ENCODE measurements around the gene ACTL8. TPM values are rescaled to one million over a fixed set of nuclear protein-coding genes. Genes with fewer than 3 reads are reported as not detected.

The ACTL8 gene
- total and polyA plus RNA-seq, 2 donors (not counting 1 experiment from before 2014, with no cell fraction given), result 0.15 TPM; not detected in 1

- TF ChIP-seq EZH2 (IDR thresholded peaks at IDR 0.05; ENCODE audit: low read length, missing control alignments) (no peak), CTCF (conservative IDR thresholded peaks at IDR 0.05 in 1 of 2, IDR thresholded peaks at IDR 0.05 in 1 of 2; ENCODE audit: low read depth in 1 of 2, low read length in 2 of 2) (no peak)
- H3K9me3 ChIP-seq (ENCODE audit: control insufficient read depth, insufficient read depth, low read depth, low read length), result no peaks in the 10 kb centered on the region
Measured at GRCh38 chr1:17772615-17773212, 17.6 kb downstream of the ACTL8 start.

GRCh38 chr1:17773591-17774326 is 18.6 kb downstream of the ACTL8 start:
- Histone ChIP-seq H2AFZ (ENCODE audit: low read length) (no peak overlapping the region), H3K79me2 (ENCODE audit: control insufficient read depth, insufficient read depth, low read length) (no peaks in the 10 kb centered on the region), H3K9ac (ENCODE audit: insufficient read depth, low read length) (no peak overlapping the region), H4K20me1 (ENCODE audit: control insufficient read depth, extremely low read depth, insufficient read depth, low read length) (no peaks in the 10 kb centered on the region), H3K4me3 (replicated peaks in 1 of 4; ENCODE audit: control extremely low read depth in 1 of 4, insufficient read depth in 1 of 4, low read depth in 3 of 4, low read length in 4 of 4) (no peak overlapping the region), H3K4me1 (ENCODE audit: control insufficient read depth, extremely low read depth, insufficient read depth, low read length) (peaks cover 7% of the 10 kb centered on the region), H3K27ac (ENCODE audit: insufficient read depth, low read length) (no peak overlapping the region), H3K4me2 (ENCODE audit: extremely low read depth, insufficient read depth, low read length) (no peak overlapping the region), H3K27me3 (ENCODE audit: control insufficient read depth, insufficient read depth, low read length) (no peaks in the 10 kb centered on the region), H3K36me3 (ENCODE audit: control insufficient read depth, insufficient read depth, low read length) (no peaks in the 10 kb centered on the region), H3K9me3 (ENCODE audit: control insufficient read depth, insufficient read depth, low read depth, low read length) (no peaks in the 10 kb centered on the region)
- no peak for DNase-seq (ENCODE audit: low read depth in 2 of 2)
- TF ChIP-seq EZH2 (IDR thresholded peaks at IDR 0.05; ENCODE audit: low read length, missing control alignments), result no peak
- TF ChIP-seq CTCF (conservative IDR thresholded peaks at IDR 0.05 in 1 of 2, IDR thresholded peaks at IDR 0.05 in 1 of 2; ENCODE audit: low read depth in 1 of 2, low read length in 2 of 2), result no peak

More at GRCh38 chr1:17772615-17773212, 17.6 kb downstream of the ACTL8 start:
- no peak overlapping the region for H3K4me3 ChIP-seq (replicated peaks in 1 of 4; ENCODE audit: control extremely low read depth in 1 of 4, insufficient read depth in 1 of 4, low read depth in 3 of 4, low read length in 4 of 4)
- H3K4me2 ChIP-seq (ENCODE audit: extremely low read depth, insufficient read depth, low read length), result no peak overlapping the region
- no peak overlapping the region for H2AFZ ChIP-seq (ENCODE audit: low read length)
- no peak overlapping the region for H3K9ac ChIP-seq (ENCODE audit: insufficient read depth, low read length)
- H3K27me3 ChIP-seq (ENCODE audit: control insufficient read depth, insufficient read depth, low read length), result no peaks in the 10 kb centered on the region
- no peak for DNase-seq (ENCODE audit: low read depth in 2 of 2)
- H3K36me3 ChIP-seq (ENCODE audit: control insufficient read depth, insufficient read depth, low read length), result no peaks in the 10 kb centered on the region
- H3K79me2 ChIP-seq (ENCODE audit: control insufficient read depth, insufficient read depth, low read length), result no peaks in the 10 kb centered on the region
- H3K27ac ChIP-seq (ENCODE audit: insufficient read depth, low read length), result no peak overlapping the region
- H4K20me1 ChIP-seq (ENCODE audit: control insufficient read depth, extremely low read depth, insufficient read depth, low read length), result no peaks in the 10 kb centered on the region
- H3K4me1 ChIP-seq (ENCODE audit: control insufficient read depth, extremely low read depth, insufficient read depth, low read length), result peaks cover 15% of the 10 kb centered on the region

GRCh38 chr1:17774452-17774851 is 19.3 kb downstream of the ACTL8 start:
- DNase-seq (ENCODE audit: low read depth in 2 of 2), result no peak
- Histone ChIP-seq H3K27ac (ENCODE audit: insufficient read depth, low read length) (no peak overlapping the region), H3K27me3 (ENCODE audit: control insufficient read depth, insufficient read depth, low read length) (no peaks in the 10 kb centered on the region), H3K4me2 (ENCODE audit: extremely low read depth, insufficient read depth, low read length) (no peak overlapping the region), H3K9me3 (ENCODE audit: control insufficient read depth, insufficient read depth, low read depth, low read length) (no peaks in the 10 kb centered on the region), H2AFZ (ENCODE audit: low read length) (no peak overlapping the region), H3K79me2 (ENCODE audit: control insufficient read depth, insufficient read depth, low read length) (no peaks in the 10 kb centered on the region), H3K4me3 (replicated peaks in 1 of 4; ENCODE audit: control extremely low read depth in 1 of 4, insufficient read depth in 1 of 4, low read depth in 3 of 4, low read length in 4 of 4) (no peak overlapping the region), H3K9ac (ENCODE audit: insufficient read depth, low read length) (no peak overlapping the region), H4K20me1 (ENCODE audit: control insufficient read depth, extremely low read depth, insufficient read depth, low read length) (no peaks in the 10 kb centered on the region), H3K4me1 (ENCODE audit: control insufficient read depth, extremely low read depth, insufficient read depth, low read length) (no peaks in the 10 kb centered on the region), H3K36me3 (ENCODE audit: control insufficient read depth, insufficient read depth, low read length) (no peaks in the 10 kb centered on the region)
- no peak for TF ChIP-seq EZH2 (IDR thresholded peaks at IDR 0.05; ENCODE audit: low read length, missing control alignments)
- TF ChIP-seq CTCF (conservative IDR thresholded peaks at IDR 0.05 in 1 of 2, IDR thresholded peaks at IDR 0.05 in 1 of 2; ENCODE audit: low read depth in 1 of 2, low read length in 2 of 2), result no peak
